ENCODE measurements around the gene TBC1D2.
"Not testable (repeated sequence)": the region's sequence is repeated elsewhere in the genome, so short reads cannot be mapped to it uniquely, and the experiment has no call there.

TBC1D2 gene

GRCh38 chr9:98191671-98192502, 63.6 kb downstream of the TBC1D2 start:
- FAIRE-seq (no peak), DNase-seq (ENCODE audit: low spot score) (no peak)

- FAIRE-seq: no peak
- no peak for DNase-seq (ENCODE audit: low spot score)
These were observed 64.3 kb downstream of the TBC1D2 start for GRCh38 chr9:98191181-98191608.

GRCh38 chr9:98190757-98191105, 64.7 kb downstream of the TBC1D2 start:
- DNase-seq (ENCODE audit: low spot score) (no peak), FAIRE-seq (no peak)

GRCh38 chr9:98189412-98189811, 66.0 kb downstream of the TBC1D2 start:
- FAIRE-seq (no peak), DNase-seq (ENCODE audit: low spot score) (no peak)

- FAIRE-seq (no peak), DNase-seq (ENCODE audit: low spot score) (no peak)
These were observed 67.5 kb downstream of the TBC1D2 start for GRCh38 chr9:98187926-98188325.

GRCh38 chr9:98186236-98186635, 69.2 kb downstream of the TBC1D2 start:
- DNase-seq (ENCODE audit: low spot score) (no peak), FAIRE-seq (no peak)

- no peak for DNase-seq (ENCODE audit: low spot score)
- no peak for FAIRE-seq
These were observed 69.8 kb downstream of the TBC1D2 start for GRCh38 chr9:98185611-98186171.

GRCh38 chr9:98185021-98185567, 70.4 kb downstream of the TBC1D2 start:
- no peak for FAIRE-seq
- no peak for DNase-seq (ENCODE audit: low spot score)

- DNase-seq (ENCODE audit: low spot score) (no peak), FAIRE-seq (no peak)
These were observed 71.1 kb downstream of the TBC1D2 start for GRCh38 chr9:98184326-98184725.

- no peak for FAIRE-seq
- no peak for DNase-seq (ENCODE audit: low spot score)
These were observed 72.4 kb downstream of the TBC1D2 start for GRCh38 chr9:98182889-98183599.

- FAIRE-seq (no peak), DNase-seq (ENCODE audit: low spot score) (no peak)
These were observed 73.2 kb downstream of the TBC1D2 start for GRCh38 chr9:98182069-98182820.

- no peak for FAIRE-seq
- DNase-seq (ENCODE audit: low spot score): no peak
These were observed 73.7 kb downstream of the TBC1D2 start for GRCh38 chr9:98181746-98182068.

GRCh38 chr9:98180996-98181395, 74.5 kb downstream of the TBC1D2 start:
- no peak for FAIRE-seq
- DNase-seq (ENCODE audit: low spot score): no peak

GRCh38 chr9:98178874-98179850, 76.3 kb downstream of the TBC1D2 start:
- FAIRE-seq: no peak

GRCh38 chr9:98176391-98177259, 78.8 kb downstream of the TBC1D2 start:
- FAIRE-seq: no peak
- no peak for DNase-seq (ENCODE audit: low spot score)

More at GRCh38 chr9:98178874-98179850, 76.3 kb downstream of the TBC1D2 start:
- DNase-seq (ENCODE audit: low spot score): no peak

GRCh38 chr9:98175762-98176161, 79.7 kb downstream of the TBC1D2 start:
- DNase-seq (ENCODE audit: low spot score) (no peak), FAIRE-seq (no peak)

- FAIRE-seq (no peak), DNase-seq (ENCODE audit: low spot score) (no peak)
These were observed 80.3 kb downstream of the TBC1D2 start for GRCh38 chr9:98175028-98175569.

- FAIRE-seq; DNase-seq (ENCODE audit: low spot score): not testable (repeated sequence)
These were observed 80.9 kb downstream of the TBC1D2 start for GRCh38 chr9:98174502-98174918.

- DNase-seq (ENCODE audit: low spot score) (no peak), FAIRE-seq (no peak)
These were observed 82.3 kb downstream of the TBC1D2 start for GRCh38 chr9:98173181-98173580.

All from RCC 7860 (cell line).